NB4 (cell line): ENCODE measurements around the gene SMCO1.
"Not testable (repeated sequence)": the region's sequence is repeated elsewhere in the genome, so short reads cannot be mapped to it uniquely, and the experiment has no call there.

ENCODE experiments used
- DNase-seq: peaks from one replicate; pipeline ENCODE4 v3.0.0; 2010; ENCODE audit warnings: low read depth
- H3K4me3 ChIP-seq: one replicate; pipeline ENCODE4 v1.5.1; 2011; ENCODE audit warnings: mild to moderate bottlenecking, low read depth, low read length, moderate library complexity
- MYC ChIP-seq: IDR thresholded peaks from 2 replicates; pipeline ENCODE4 v1.6.1; 2011; ENCODE audit warnings: low read depth, low read length
- POLR2A ChIP-seq: IDR thresholded peaks from 2 replicates; pipeline ENCODE4 v1.6.1; 2011; ENCODE audit warnings: mild to moderate bottlenecking; ENCODE audit not compliant: insufficient read length; ENCODE audit errors: extremely low read depth
- TF ChIP-seq, protein P1 (sequence below): IDR thresholded peaks from 2 replicates; pipeline ENCODE4 v1.6.1; 2011; ENCODE audit warnings: low read depth, low read length
- TF ChIP-seq, protein P2 (sequence below): IDR thresholded peaks from one replicate; pipeline ENCODE4 v1.5.1; 2012; ENCODE audit warnings: low read depth, low read length

SMCO1 gene

DNA sequence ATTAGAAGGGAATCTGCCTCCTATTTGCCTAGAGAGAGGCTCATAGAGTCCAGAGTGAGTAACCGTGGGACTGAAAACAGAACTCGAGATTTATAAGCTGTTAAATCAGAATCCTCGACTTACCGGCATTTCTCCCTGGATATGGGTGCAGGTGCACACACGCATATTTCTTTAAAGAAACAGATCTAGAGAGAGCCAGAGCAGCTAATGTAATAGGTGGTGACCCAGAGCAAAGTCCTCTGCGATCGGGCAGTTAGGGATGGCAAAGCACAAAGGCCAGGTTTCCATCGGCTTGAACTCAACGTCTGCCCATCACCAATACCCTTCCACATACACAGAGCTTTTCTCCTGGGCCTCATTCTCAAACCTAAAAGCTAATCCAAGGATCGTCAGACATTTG is 25.4 kb downstream of the SMCO1 start:
- no peak for DNase-seq
- TF ChIP-seq POLR2A: no peak
- no peak for TF ChIP-seq MYC
- TF ChIP-seq, protein P1, sequence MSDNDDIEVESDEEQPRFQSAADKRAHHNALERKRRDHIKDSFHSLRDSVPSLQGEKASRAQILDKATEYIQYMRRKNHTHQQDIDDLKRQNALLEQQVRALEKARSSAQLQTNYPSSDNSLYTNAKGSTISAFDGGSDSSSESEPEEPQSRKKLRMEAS: no peak
- TF ChIP-seq, protein P2, sequence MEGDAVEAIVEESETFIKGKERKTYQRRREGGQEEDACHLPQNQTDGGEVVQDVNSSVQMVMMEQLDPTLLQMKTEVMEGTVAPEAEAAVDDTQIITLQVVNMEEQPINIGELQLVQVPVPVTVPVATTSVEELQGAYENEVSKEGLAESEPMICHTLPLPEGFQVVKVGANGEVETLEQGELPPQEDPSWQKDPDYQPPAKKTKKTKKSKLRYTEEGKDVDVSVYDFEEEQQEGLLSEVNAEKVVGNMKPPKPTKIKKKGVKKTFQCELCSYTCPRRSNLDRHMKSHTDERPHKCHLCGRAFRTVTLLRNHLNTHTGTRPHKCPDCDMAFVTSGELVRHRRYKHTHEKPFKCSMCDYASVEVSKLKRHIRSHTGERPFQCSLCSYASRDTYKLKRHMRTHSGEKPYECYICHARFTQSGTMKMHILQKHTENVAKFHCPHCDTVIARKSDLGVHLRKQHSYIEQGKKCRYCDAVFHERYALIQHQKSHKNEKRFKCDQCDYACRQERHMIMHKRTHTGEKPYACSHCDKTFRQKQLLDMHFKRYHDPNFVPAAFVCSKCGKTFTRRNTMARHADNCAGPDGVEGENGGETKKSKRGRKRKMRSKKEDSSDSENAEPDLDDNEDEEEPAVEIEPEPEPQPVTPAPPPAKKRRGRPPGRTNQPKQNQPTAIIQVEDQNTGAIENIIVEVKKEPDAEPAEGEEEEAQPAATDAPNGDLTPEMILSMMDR: no peak
- H3K4me3 ChIP-seq: no peak overlapping the region

DNA sequence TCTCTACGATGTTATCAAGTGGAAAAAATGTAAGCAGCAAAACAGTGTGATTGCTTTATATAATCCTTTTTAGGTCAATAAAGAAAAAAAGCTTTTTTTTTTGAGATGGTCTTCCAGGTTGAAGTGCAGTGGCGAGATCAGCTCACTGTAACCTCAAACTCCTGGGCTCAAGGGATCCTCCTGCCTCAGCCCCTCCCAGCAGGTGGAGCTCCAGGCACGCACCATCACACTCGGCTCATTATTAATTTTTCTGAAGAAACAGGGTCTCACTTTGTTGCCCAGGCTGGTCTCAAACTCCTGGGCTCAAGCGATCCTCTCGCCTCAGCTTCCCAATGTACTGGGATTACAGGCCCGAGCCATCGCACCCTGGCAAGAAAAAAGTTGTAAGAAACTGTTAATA is 28.9 kb downstream of the SMCO1 start:
- DNase-seq: peak; percentile 23
- TF ChIP-seq, protein P1: no peak
- TF ChIP-seq MYC (no peak), POLR2A (no peak)
- TF ChIP-seq, protein P2: peak; percentile 31
- H3K4me3 ChIP-seq: no peak overlapping the region

DNA sequence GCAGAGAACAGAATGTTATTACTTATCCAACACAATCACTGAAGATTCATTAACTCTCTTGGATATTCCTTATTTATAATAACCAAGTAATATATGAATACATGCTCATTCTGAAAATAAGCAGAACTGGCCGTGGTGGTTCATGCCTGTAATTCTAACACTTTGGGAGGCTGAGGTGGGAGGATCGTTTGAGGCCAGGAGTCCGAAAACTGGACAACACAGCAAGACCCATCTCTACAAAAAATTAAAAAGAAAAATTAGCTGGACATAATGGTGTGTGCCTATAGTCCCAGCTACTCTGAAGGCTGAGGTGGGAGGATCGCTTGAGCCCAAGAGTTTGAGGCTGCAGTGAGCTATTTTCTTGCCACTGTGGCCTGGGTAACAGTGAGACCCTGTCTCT is 37.5 kb downstream of the SMCO1 start:
- no peak for TF ChIP-seq MYC
- TF ChIP-seq, protein P2: no peak
- no peak for TF ChIP-seq POLR2A
- TF ChIP-seq, protein P1: no peak
- no peak for DNase-seq
- H3K4me3 ChIP-seq: no peak overlapping the region

DNA sequence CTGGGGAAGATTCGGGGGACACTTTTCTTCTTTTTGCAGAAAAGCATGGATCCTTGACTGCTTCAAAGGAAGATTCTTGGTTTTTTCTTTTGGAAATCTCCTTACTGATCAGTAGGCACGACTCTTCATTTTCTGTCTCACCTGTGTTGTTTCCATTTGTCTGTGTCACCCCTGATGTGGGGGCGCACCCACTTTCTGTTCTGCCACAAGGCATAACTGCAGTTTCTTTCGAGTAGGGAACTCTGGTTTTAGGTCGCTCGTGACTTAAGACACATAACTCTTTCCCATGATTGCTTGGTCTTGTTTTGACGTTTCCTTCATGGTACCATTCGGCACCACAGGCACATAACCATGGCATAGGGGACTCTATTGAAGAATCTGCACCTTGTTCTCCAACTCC is 42.9 kb downstream of the SMCO1 start:
- no peak overlapping the region for H3K4me3 ChIP-seq
- no peak for DNase-seq
- TF ChIP-seq, protein P2: no peak
- TF ChIP-seq POLR2A (no peak), MYC (no peak)
- TF ChIP-seq, protein P1: no peak

DNA sequence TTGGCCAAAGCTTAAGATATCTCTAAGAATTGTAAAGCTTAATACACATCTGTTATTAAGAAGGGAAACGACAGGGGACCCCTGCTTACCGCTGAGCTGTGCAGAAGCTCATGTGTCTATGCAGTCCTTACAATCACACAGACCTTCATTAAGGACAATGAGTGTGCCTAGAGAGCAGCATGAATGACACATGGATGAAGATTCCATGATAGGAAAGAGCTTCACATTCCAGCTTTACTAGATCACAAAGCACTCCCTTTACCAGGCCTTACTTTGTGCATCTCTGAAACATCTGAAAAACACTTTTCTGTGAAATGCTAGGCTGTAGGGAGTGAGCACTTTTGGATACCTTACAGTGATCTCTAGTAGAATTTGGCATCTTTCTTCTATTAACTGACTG is 43.6 kb downstream of the SMCO1 start:
- no peak for DNase-seq
- TF ChIP-seq POLR2A: no peak
- H3K4me3 ChIP-seq: no peak overlapping the region

DNA sequence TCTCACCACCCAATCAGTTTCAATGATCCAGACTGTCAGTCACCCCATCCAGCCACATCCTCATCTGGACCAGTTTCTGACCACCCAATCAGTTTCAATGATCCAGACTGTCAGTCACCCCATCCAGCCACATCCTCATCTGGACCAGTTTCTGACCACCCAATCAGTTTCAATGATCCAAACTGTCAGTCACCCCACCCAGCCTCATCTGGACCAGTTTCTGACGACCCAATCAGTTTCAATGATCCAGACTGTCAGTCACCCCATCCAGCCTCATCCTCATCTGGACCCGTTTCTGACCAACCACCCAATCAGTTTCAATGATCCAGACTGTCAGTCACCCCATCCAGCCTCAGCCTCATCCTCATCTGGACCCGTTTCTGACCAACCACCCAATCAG is 45.0 kb downstream of the SMCO1 start:
- H3K4me3 ChIP-seq, DNase-seq: not testable (repeated sequence)

DNA sequence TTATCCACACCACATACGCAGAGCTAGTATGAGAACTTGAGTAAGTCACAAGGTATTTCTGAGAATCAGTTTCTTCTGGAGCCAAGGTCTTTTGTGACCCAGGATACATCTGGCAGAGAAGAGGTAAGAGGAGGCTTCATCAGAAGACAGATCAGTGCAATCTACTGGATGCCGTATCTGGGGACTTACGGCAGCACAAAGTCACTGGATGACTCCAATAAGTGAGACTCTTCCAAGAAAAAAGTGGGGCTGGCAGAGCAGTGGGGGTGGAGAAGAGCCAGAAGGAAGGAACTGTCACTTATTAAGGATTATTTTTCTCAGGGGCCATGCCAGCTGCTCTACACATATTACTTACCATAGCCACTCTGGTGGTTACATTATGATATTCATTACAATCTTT is 51.3 kb downstream of the SMCO1 start:
- H3K4me3 ChIP-seq: no peak overlapping the region
- TF ChIP-seq, protein P1: no peak
- TF ChIP-seq POLR2A: no peak
- TF ChIP-seq, protein P2: no peak
- no peak for DNase-seq
